CD14-positive monocyte (primary cell): ENCODE results near the gene CIART. TPM values are rescaled to one million over a fixed set of nuclear protein-coding genes. Genes with fewer than 3 reads are reported as not detected.

Source experiments
- DNase-seq, 3 donors: peaks; one replicate each; pipeline ENCODE4 v3.0.0-alpha.2; 2011 to 2022
- H2AFZ ChIP-seq: 2 replicates; pipeline ENCODE4 v1.6.0; 2012; ENCODE audit warnings: mild to moderate bottlenecking, low read depth, low read length, inconsistent platforms; ENCODE audit not compliant: insufficient read depth, poor library complexity, severe bottlenecking
- H3K27ac ChIP-seq, 2 donors: 1 replicate in 1 of 2; 2 replicates in 1 of 2; pipeline ENCODE4 v1.5.1; 2012 to 2013; ENCODE audit warnings: low read length in 2 of 2, control low read depth in 1 of 2, inconsistent platforms in 1 of 2, low read depth in 1 of 2, mild to moderate bottlenecking in 1 of 2
- H3K27me3 ChIP-seq, 2 donors: one replicate each; pipeline versions ENCODE4 v1.6.0 to v1.6.1; 2011 to 2013; ENCODE audit warnings: low read length in 2 of 2; ENCODE audit not compliant: control insufficient read depth in 2 of 2, insufficient read depth in 2 of 2
- H3K36me3 ChIP-seq, 2 donors: replicated peaks in 1 of 2; 1 replicate in 1 of 2; 2 replicates in 1 of 2; pipeline versions ENCODE4 v1.5.1 to v1.6.1; 2012 to 2013; ENCODE audit warnings: low read length in 2 of 2, control low read depth in 1 of 2, inconsistent platforms in 1 of 2, mild to moderate bottlenecking in 1 of 2; ENCODE audit not compliant: insufficient read depth in 2 of 2, control insufficient read depth in 1 of 2
- H3K4me1 ChIP-seq, 2 donors: 1 replicate in 1 of 2; 2 replicates in 1 of 2; pipeline versions ENCODE4 v1.5.1 to v1.6.1; 2012 to 2013; ENCODE audit warnings: low read length in 2 of 2, control low read depth in 1 of 2, inconsistent platforms in 1 of 2, mild to moderate bottlenecking in 1 of 2, moderate library complexity in 1 of 2; ENCODE audit not compliant: insufficient read depth in 2 of 2, control insufficient read depth in 1 of 2
- H3K4me2 ChIP-seq: replicated peaks from 2 replicates; pipeline ENCODE3; 2012; ENCODE audit warnings: low read length, moderate library complexity, mild to moderate bottlenecking; ENCODE audit not compliant: poor library complexity, severe bottlenecking; ENCODE audit errors: extremely low read depth
- H3K4me3 ChIP-seq, 3 experiments: fragments of 200-600 bp in 1 of 3; sonication (generic) in 1 of 3; replicated peaks in 1 of 3; 1 replicate in 2 of 3; 2 replicates in 1 of 3; pipeline ENCODE4 v1.5.1; 2011 to 2013; ENCODE audit warnings: low read length in 3 of 3, mild to moderate bottlenecking in 3 of 3, control low read depth in 2 of 3, low read depth in 2 of 3, inconsistent platforms in 1 of 3, moderate library complexity in 1 of 3
- H3K79me2 ChIP-seq: 2 replicates; pipeline ENCODE4 v1.6.0; 2012; ENCODE audit warnings: mild to moderate bottlenecking, control low read depth, inconsistent platforms, low read length, moderate library complexity; ENCODE audit not compliant: insufficient read depth
- H3K9ac ChIP-seq: 2 replicates; pipeline ENCODE4 v1.6.0; 2017; ENCODE audit warnings: low read length, mild to moderate bottlenecking; ENCODE audit not compliant: insufficient read depth, poor library complexity, severe bottlenecking
- H3K9me3 ChIP-seq, 2 donors: replicated peaks in 1 of 2; 1 replicate in 1 of 2; 2 replicates in 1 of 2; pipeline versions ENCODE4 v1.5.1 to v1.6.1; 2012 to 2013; ENCODE audit warnings: low read length in 2 of 2, control low read depth in 1 of 2; ENCODE audit not compliant: control insufficient read depth in 1 of 2, insufficient read depth in 1 of 2
- H4K20me1 ChIP-seq: 2 replicates; pipeline ENCODE4 v1.6.0; 2012; ENCODE audit warnings: mild to moderate bottlenecking, low read length, control low read depth, moderate library complexity; ENCODE audit not compliant: insufficient read depth
- H3K27ac Mint-ChIP-seq, 7 donors: one replicate each; pipeline ENCODE4 v1.8.0; 2020; ENCODE audit warnings: mild to moderate bottlenecking in 7 of 7, mixed read lengths in 7 of 7, moderate library complexity in 6 of 7, inconsistent platforms in 2 of 7
- H3K27me3 Mint-ChIP-seq, 3 donors: one replicate each; pipeline ENCODE4 v1.8.0; 2021 to 2022; ENCODE audit warnings: low read depth in 3 of 3, mild to moderate bottlenecking in 3 of 3, mixed read lengths in 3 of 3, moderate library complexity in 3 of 3, inconsistent platforms in 1 of 3
- H3K36me3 Mint-ChIP-seq, 2 donors: one replicate each; pipeline ENCODE4 v1.8.0; 2020; ENCODE audit warnings: mixed read lengths in 2 of 2, inconsistent platforms in 1 of 2, mild to moderate bottlenecking in 1 of 2
- H3K4me1 Mint-ChIP-seq: one replicate; pipeline ENCODE4 v1.8.0; 2020; ENCODE audit warnings: mild to moderate bottlenecking, mixed read lengths
- H3K4me3 Mint-ChIP-seq, 2 donors: one replicate each; pipeline ENCODE4 v1.8.0; 2020; ENCODE audit warnings: mild to moderate bottlenecking in 2 of 2, mixed read lengths in 2 of 2, moderate library complexity in 1 of 2
- H3K9me3 Mint-ChIP-seq, 7 donors: one replicate each; pipeline ENCODE4 v1.8.0; 2020 to 2022; ENCODE audit warnings: mixed read lengths in 7 of 7, mild to moderate bottlenecking in 6 of 7, moderate library complexity in 6 of 7, inconsistent platforms in 2 of 7
- CTCF ChIP-seq: fragments of 200-600 bp; IDR thresholded peaks from one replicate; pipeline ENCODE4 v1.8.0; 2022; ENCODE audit warnings: antibody characterized with exemption, mild to moderate bottlenecking
- WGBS: methylation state at CpG from one replicate; pipeline ENCODE4 v1.1.5; 2013; ENCODE audit warnings: missing lambda C conversion rate; ENCODE audit not compliant: insufficient coverage; 5-methylcytosine and 5-hydroxymethylcytosine counted together
- intact Hi-C, 2 donors: fragments of 100-400 bp; cut with micrococcal nuclease; formaldehyde crosslinking; loops; one replicate each; pipeline versions ENCODE4 v1.15.0 to v1.15.1; 2023
- polyA plus RNA-seq, 3 donors: library from polyadenylated mRNA; depleted of rRNA in 1 of 3; unstranded in 2 of 3; stranded (reverse) in 1 of 3; fragments of 300-500 nt in 2 of 3; fragments of >200 nt in 1 of 3; fragmentation: Illumina TruSeq in 2 of 3; gene quantifications; 1 replicate in 2 of 3; 2 replicates in 1 of 3; pipeline ENCODE4 v1.2.3, GENCODE V29; 2012 to 2021

Gene CIART
- polyA plus RNA-seq, 3 donors: 0.61 TPM; not detected in 2

GRCh38 chr1:150234566-150235293 lies 47.6 kb upstream of the CIART start:
- WGBS: under 1% methylated on average over 78 of the region's 78 CpGs
- no peak for TF ChIP-seq CTCF
- H4K20me1 ChIP-seq: no peaks in the 10 kb centered on the region
- Mint-ChIP-seq H3K9me3 (no peaks in the 10 kb centered on the region), H3K36me3 (peaks cover 8 to 13% of the 10 kb centered on the region in 2 donors), H3K4me1 (peaks cover 18% of the 10 kb centered on the region), H3K27me3 (peaks cover 0 to 2% (median 0%) of the 10 kb centered on the region in 3 donors), H3K27ac (peak overlapping the region in 6 of 7 donors; percentile 96 to 99 (median 98)), H3K4me3 (no peak overlapping the region)
- peak overlapping the region; percentile 93 for H3K9ac ChIP-seq
- no peaks in the 10 kb centered on the region for H3K9me3 ChIP-seq
- H3K4me1 ChIP-seq: peaks cover 24 to 25% of the 10 kb centered on the region in 2 donors
- H2AFZ ChIP-seq: peak overlapping the region; percentile 92
- peaks cover 0 to 4% of the 10 kb centered on the region in 2 donors for H3K36me3 ChIP-seq
- H3K27me3 ChIP-seq: no peaks in the 10 kb centered on the region
- H3K4me2 ChIP-seq: peak overlapping the region; percentile 99
- peak overlapping the region; percentile 97 for H3K27ac ChIP-seq
- H3K79me2 ChIP-seq: peaks cover 59% of the 10 kb centered on the region
- peak; percentile 71 to 88 (median 75) for DNase-seq
- peak overlapping the region; percentile 81 to 89 (median 82) for H3K4me3 ChIP-seq
- intact Hi-C loops: loop anchor here in 1 of 2 donors (10.0 kb wide), 1 partner anchor 50 kb away; no protein-coding TSS in a partner anchor

DNA sequence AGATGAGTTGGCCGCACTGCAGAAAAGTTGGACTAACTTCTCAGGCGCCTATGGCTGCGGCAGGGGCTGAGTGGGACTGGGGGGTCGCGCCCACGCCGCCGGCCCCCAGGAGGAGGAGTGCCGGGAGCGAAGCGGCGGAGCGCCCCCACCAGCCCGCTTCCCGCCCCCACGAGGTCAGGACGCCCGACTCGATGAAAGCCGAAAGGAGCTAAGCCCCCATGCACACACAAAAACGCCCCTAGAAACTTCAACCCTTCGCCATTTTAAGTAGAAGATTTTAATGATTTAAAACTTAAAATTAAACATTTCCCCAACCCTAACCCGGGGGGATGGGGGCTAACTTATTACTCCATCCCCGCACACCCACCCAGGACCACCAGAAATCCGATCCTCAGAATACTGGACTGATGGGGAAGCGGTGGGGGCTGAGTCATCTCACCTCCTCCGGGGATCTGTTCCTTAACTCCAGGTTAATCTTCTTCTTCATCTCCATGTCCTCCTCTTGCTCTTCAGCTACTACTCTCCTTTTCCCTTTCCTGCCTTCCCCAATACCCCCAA lies 47.0 kb upstream of the CIART start:
- Histone ChIP-seq H3K27me3 (no peaks in the 10 kb centered on the region), H3K36me3 (peaks cover 0 to 4% of the 10 kb centered on the region in 2 donors), H3K4me2 (peak overlapping the region; percentile 99), H4K20me1 (no peaks in the 10 kb centered on the region), H3K4me1 (peaks cover 24 to 25% of the 10 kb centered on the region in 2 donors), H3K4me3 (peak overlapping the region; percentile 81 to 89 (median 82)), H3K9ac (peak overlapping the region; percentile 93), H3K9me3 (no peaks in the 10 kb centered on the region), H3K79me2 (peaks cover 53% of the 10 kb centered on the region), H3K27ac (peak overlapping the region; percentile 97), H2AFZ (peak overlapping the region; percentile 92)
- no peak for TF ChIP-seq CTCF
- Mint-ChIP-seq H3K27me3 (peaks cover 0 to 2% (median 0%) of the 10 kb centered on the region in 3 donors), H3K9me3 (no peaks in the 10 kb centered on the region), H3K4me3 (no peak overlapping the region), H3K27ac (peak overlapping the region in 1 of 7 donors; percentile 97), H3K36me3 (peaks cover 3 to 7% of the 10 kb centered on the region in 2 donors), H3K4me1 (peaks cover 18% of the 10 kb centered on the region)
- peak in 2 of 3 donors; percentile 46 to 66 for DNase-seq
- intact Hi-C loops: loop anchor here in 1 of 2 donors (10.0 kb wide), 1 partner anchor 51 kb away; no protein-coding TSS in a partner anchor
- 0% methylated on average over 9 of the region's 27 CpGs for WGBS
